GM23338 (cell line): Measurements from ENCODE around the gene TGM2. TPM values are rescaled to one million over a fixed set of nuclear protein-coding genes. Genes with fewer than 3 reads are reported as not detected.

Experiments
- ATAC-seq: fragments of 200-7000 bp; cut with Tn5 transposase; 3 replicates; pipeline ENCODE4 v1.9.1; 2020
- DNase-seq: peaks from one replicate; pipeline ENCODE4 v3.0.0-alpha.2; 2015; ENCODE audit warnings: low spot score
- H2AFZ ChIP-seq: fragments of 200-600 bp; sonication (generic); 2 replicates; pipeline ENCODE4 v1.8.0; 2016; ENCODE audit warnings: antibody characterized with exemption, mild to moderate bottlenecking, moderate library complexity
- H3F3A ChIP-seq: fragments of 200-600 bp; sonication (generic); replicated peaks from 2 replicates; pipeline ENCODE4 v1.8.0; 2017; ENCODE audit warnings: antibody characterized with exemption, mixed run types, low read depth
- H3K27ac ChIP-seq: fragments of 200-600 bp; sonication (generic); 2 replicates; pipeline ENCODE4 v1.6.1; 2016; ENCODE audit warnings: low read depth
- H3K27me3 ChIP-seq: fragments of 200-600 bp; sonication (generic); 2 replicates; pipeline ENCODE4 v1.8.0; 2016; ENCODE audit warnings: mild to moderate bottlenecking, mixed run types, moderate library complexity; ENCODE audit not compliant: insufficient read depth
- H3K36me3 ChIP-seq: fragments of 200-600 bp; sonication (generic); 2 replicates; pipeline ENCODE4 v1.8.0; 2016; ENCODE audit warnings: mild to moderate bottlenecking; ENCODE audit not compliant: insufficient read depth
- H3K4me1 ChIP-seq: fragments of 200-600 bp; sonication (generic); 2 replicates; pipeline ENCODE4 v1.8.0; 2016; ENCODE audit warnings: mild to moderate bottlenecking, moderate library complexity; ENCODE audit not compliant: insufficient read depth
- H3K4me2 ChIP-seq: fragments of 200-600 bp; sonication (generic); 2 replicates; pipeline ENCODE4 v1.7.1; 2017; ENCODE audit warnings: mixed run types
- H3K4me3 ChIP-seq: fragments of 200-600 bp; sonication (generic); 2 replicates; pipeline ENCODE4 v1.6.1; 2016; ENCODE audit warnings: mixed run types
- H3K79me2 ChIP-seq: fragments of 200-600 bp; sonication (generic); replicated peaks from 2 replicates; pipeline ENCODE4 v1.8.0; 2017; ENCODE audit warnings: mild to moderate bottlenecking; ENCODE audit not compliant: insufficient read depth
- H3K9me2 ChIP-seq: fragments of 200-600 bp; sonication (generic); 2 replicates; pipeline ENCODE4 v1.8.0; 2017; ENCODE audit not compliant: insufficient read depth
- H4K20me1 ChIP-seq: fragments of 200-600 bp; sonication (generic); replicated peaks from 2 replicates; pipeline ENCODE4 v1.8.0; 2017; ENCODE audit warnings: mild to moderate bottlenecking; ENCODE audit not compliant: insufficient read depth
- H3K27ac Mint-ChIP-seq: 2 replicates; pipeline ENCODE4 v1.8.0; 2020; ENCODE audit warnings: inconsistent platforms, mild to moderate bottlenecking, moderate library complexity, mixed read lengths
- H3K27me3 Mint-ChIP-seq: 3 replicates; pipeline ENCODE4 v1.8.0; 2022; ENCODE audit warnings: low read depth, mild to moderate bottlenecking, moderate library complexity, mixed read lengths, inconsistent platforms; ENCODE audit not compliant: insufficient read depth, poor library complexity
- H3K36me3 Mint-ChIP-seq: 3 replicates; pipeline ENCODE4 v1.8.0; 2021; ENCODE audit warnings: low read depth, mild to moderate bottlenecking, inconsistent platforms, moderate library complexity, mixed read lengths
- H3K4me1 Mint-ChIP-seq: 3 replicates; pipeline ENCODE4 v1.8.0; 2020; ENCODE audit warnings: mild to moderate bottlenecking, inconsistent platforms, mixed read lengths
- H3K4me3 Mint-ChIP-seq: 3 replicates; pipeline ENCODE4 v1.8.0; 2021; ENCODE audit warnings: moderate library complexity, mild to moderate bottlenecking, inconsistent platforms, mixed read lengths
- H3K9me3 Mint-ChIP-seq: 3 replicates; pipeline ENCODE4 v1.8.0; 2020; ENCODE audit warnings: moderate library complexity, mild to moderate bottlenecking, inconsistent platforms, mixed read lengths
- EZH2 ChIP-seq: fragments of 200-600 bp; sonication (generic); IDR thresholded peaks from one replicate; pipeline ENCODE4 v1.8.0; 2017; ENCODE audit warnings: antibody characterized with exemption, mild to moderate bottlenecking, low read depth; ENCODE audit not compliant: unreplicated experiment
- EZH2phosphoT487 ChIP-seq: fragments of 200-600 bp; sonication (generic); IDR thresholded peaks from one replicate; pipeline ENCODE4 v1.8.1; 2018; ENCODE audit warnings: antibody characterized with exemption; ENCODE audit not compliant: unreplicated experiment
- JUNB ChIP-seq: IDR thresholded peaks from one replicate; pipeline ENCODE4 v1.6.1; 2016; ENCODE audit warnings: antibody characterized with exemption; ENCODE audit not compliant: unreplicated experiment
- POLR2AphosphoS5 ChIP-seq: IDR thresholded peaks from 2 replicates; pipeline ENCODE4 v1.6.1; 2016; ENCODE audit warnings: antibody characterized with exemption, low read depth
- STAT1 ChIP-seq: IDR thresholded peaks from one replicate; pipeline ENCODE4 v1.6.1; 2016; ENCODE audit warnings: antibody characterized with exemption; ENCODE audit not compliant: unreplicated experiment
- polyA plus RNA-seq: library from polyadenylated mRNA; unstranded; fragments of >200 nt; fragmentation: Nextera tagmentation; extraction: Ambion mirVana; gene quantifications from 2 replicates; pipeline ENCODE4 v1.2.1, GENCODE V29; 2016
- total RNA-seq: library from RNA; depleted of rRNA; stranded (reverse); fragments of >200 nt; shearing (Covaris generic); gene quantifications from 2 replicates; pipeline ENCODE4 v1.2.3, GENCODE V29; 2014
- TF ChIP-seq, protein P1 (sequence below): IDR thresholded peaks from one replicate; pipeline ENCODE4 v1.6.1; 2018; ENCODE audit warnings: antibody characterized with exemption; ENCODE audit not compliant: unreplicated experiment
- TF ChIP-seq, protein P2 (sequence below): IDR thresholded peaks from 2 replicates; pipeline ENCODE4 v1.6.1; 2016; ENCODE audit warnings: antibody characterized with exemption
- TF ChIP-seq, protein P3 (sequence below), 2 experiments: fragments of 200-600 bp in 1 of 2; sonication (generic) in 1 of 2; conservative IDR thresholded peaks; 2 replicates each; pipeline versions ENCODE4 v1.5.1 to v1.6.1; 2016 to 2017; ENCODE audit warnings: antibody characterized with exemption in 2 of 2, low read depth in 2 of 2, mild to moderate bottlenecking in 2 of 2, moderate library complexity in 1 of 2

Gene TGM2
- total and polyA plus RNA-seq, 2 experiments from 2014 or later: 0.45 to 1.0 TPM

- TF ChIP-seq, protein P1, sequence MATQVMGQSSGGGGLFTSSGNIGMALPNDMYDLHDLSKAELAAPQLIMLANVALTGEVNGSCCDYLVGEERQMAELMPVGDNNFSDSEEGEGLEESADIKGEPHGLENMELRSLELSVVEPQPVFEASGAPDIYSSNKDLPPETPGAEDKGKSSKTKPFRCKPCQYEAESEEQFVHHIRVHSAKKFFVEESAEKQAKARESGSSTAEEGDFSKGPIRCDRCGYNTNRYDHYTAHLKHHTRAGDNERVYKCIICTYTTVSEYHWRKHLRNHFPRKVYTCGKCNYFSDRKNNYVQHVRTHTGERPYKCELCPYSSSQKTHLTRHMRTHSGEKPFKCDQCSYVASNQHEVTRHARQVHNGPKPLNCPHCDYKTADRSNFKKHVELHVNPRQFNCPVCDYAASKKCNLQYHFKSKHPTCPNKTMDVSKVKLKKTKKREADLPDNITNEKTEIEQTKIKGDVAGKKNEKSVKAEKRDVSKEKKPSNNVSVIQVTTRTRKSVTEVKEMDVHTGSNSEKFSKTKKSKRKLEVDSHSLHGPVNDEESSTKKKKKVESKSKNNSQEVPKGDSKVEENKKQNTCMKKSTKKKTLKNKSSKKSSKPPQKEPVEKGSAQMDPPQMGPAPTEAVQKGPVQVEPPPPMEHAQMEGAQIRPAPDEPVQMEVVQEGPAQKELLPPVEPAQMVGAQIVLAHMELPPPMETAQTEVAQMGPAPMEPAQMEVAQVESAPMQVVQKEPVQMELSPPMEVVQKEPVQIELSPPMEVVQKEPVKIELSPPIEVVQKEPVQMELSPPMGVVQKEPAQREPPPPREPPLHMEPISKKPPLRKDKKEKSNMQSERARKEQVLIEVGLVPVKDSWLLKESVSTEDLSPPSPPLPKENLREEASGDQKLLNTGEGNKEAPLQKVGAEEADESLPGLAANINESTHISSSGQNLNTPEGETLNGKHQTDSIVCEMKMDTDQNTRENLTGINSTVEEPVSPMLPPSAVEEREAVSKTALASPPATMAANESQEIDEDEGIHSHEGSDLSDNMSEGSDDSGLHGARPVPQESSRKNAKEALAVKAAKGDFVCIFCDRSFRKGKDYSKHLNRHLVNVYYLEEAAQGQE: no peak
- TF ChIP-seq EZH2phosphoT487 (no peak), STAT1 (no peak)
Observed at GRCh38 chr20:38159566-38159956, 5.5 kb downstream of the TGM2 start (continued).

DNA sequence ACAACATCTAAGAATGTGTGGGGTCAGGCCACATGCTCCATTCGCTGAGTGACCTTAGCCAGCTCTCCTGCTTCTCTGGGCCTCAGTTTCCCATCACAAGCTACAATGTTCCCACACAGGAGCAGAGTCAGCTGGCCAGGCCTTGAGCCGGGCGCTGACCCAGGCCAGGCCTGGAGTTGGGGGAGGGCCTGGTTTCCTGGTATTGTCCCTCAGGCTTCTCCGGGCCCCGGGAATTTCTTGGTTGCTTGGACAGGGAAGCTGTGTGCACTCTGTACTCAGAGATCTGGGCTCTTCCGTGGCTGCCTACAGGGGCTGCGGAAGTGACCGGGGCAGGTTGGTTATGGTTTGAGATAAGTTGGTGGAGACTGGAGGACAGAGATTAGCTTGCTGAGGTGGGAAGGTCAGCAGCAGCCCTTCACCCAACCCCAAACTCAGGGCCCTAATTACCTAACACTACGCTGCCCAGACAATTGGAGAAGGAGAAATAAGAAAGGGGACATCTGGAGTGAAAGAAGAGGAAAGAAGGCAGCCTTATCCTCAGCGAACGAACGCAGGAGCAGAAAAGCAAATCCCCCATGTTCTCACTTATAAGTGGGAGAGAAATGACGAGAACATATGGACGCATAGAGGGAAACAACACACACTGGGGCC is 6.2 kb downstream of the TGM2 start:
- no peak for DNase-seq
- Histone ChIP-seq H3K36me3 (no peaks in the 10 kb centered on the region), H3F3A (no peaks in the 10 kb centered on the region), H3K4me2 (no peak overlapping the region), H3K27me3 (no peaks in the 10 kb centered on the region), H3K4me3 (no peak overlapping the region), H3K27ac (no peak overlapping the region), H4K20me1 (no peaks in the 10 kb centered on the region; the same call in 1 of the 2 replicates), H2AFZ (no peak overlapping the region), H3K4me1 (no peaks in the 10 kb centered on the region; the same call in 1 of the 2 replicates), H3K9me2 (no peaks in the 10 kb centered on the region), H3K79me2 (no peaks in the 10 kb centered on the region)
- peaks cover 5% of the 10 kb centered on the region; the same call in 2 of the 3 replicates for H3K4me1 Mint-ChIP-seq
- H3K27me3 Mint-ChIP-seq: peaks cover 4% of the 10 kb centered on the region
- no peaks in the 10 kb centered on the region for H3K36me3 Mint-ChIP-seq
- no peaks in the 10 kb centered on the region for H3K9me3 Mint-ChIP-seq
- TF ChIP-seq EZH2phosphoT487: no peak
- no peak for TF ChIP-seq JUNB
- H3K4me3 Mint-ChIP-seq: no peak overlapping the region
- 0 out of 2 replicates have a peak overlapping the region, but pooled peaks have one; percentile 42 for H3K27ac Mint-ChIP-seq
- ATAC-seq: no peak

DNA sequence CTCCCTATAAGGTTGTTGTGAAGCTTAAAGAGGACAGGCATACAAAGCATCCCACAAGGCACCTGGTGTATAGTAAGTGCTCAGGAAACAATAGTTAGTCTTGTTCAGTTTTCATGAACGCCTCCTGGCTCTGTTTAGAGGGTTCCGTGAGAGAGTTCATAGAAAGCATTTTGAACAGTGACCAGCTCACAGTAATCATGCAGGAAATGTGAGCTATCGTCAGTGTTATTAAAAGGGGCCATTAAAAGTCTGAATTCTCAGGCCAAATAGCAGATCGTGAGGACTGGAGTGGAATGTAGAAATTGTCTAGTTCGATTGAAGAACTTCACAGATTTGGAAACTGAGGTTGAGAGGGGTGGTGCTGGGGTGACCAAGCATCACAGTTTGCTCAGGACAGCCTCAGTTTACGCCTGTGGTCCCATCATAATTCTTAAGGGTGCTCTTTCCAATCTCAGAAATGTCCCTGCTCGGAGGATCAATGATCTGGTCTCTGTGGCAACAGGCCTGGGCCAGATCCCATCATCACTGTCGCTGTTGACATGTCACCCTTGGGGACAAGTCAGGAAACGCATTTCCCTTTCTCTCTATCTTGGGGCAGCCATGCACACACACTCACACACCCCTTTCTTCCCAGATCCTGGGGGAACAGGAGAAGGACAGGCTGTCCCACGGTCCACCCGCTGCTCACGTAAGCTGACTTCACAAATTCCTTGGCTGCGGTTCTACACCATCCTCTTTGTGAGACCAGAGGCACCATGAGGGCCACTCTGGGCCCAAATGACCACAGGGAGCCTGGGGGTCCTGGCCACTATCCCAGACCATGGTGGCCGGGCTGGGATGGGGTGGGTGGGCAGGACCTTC is 7.2 kb downstream of the TGM2 start:
- Histone ChIP-seq H2AFZ (no peak overlapping the region), H3K79me2 (no peaks in the 10 kb centered on the region), H3K27me3 (no peaks in the 10 kb centered on the region), H3K9me2 (no peaks in the 10 kb centered on the region), H3K4me1 (no peaks in the 10 kb centered on the region; the same call in 1 of the 2 replicates), H3K4me2 (no peak overlapping the region), H3K36me3 (no peaks in the 10 kb centered on the region), H3F3A (no peaks in the 10 kb centered on the region), H3K27ac (no peak overlapping the region), H4K20me1 (no peaks in the 10 kb centered on the region; the same call in 1 of the 2 replicates), H3K4me3 (no peak overlapping the region)
- no peak overlapping the region for H3K4me3 Mint-ChIP-seq
- H3K27ac Mint-ChIP-seq: no peak overlapping the region
- H3K4me1 Mint-ChIP-seq: peaks cover 5% of the 10 kb centered on the region; the same call in 2 of the 3 replicates
- H3K27me3 Mint-ChIP-seq: peaks cover 6% of the 10 kb centered on the region
- H3K9me3 Mint-ChIP-seq: no peaks in the 10 kb centered on the region
- ATAC-seq (no peak), DNase-seq (no peak)
- no peaks in the 10 kb centered on the region for H3K36me3 Mint-ChIP-seq
- TF ChIP-seq JUNB: no peak
- TF ChIP-seq POLR2AphosphoS5: no peak
- TF ChIP-seq, protein P1: no peak
- TF ChIP-seq, protein P2, sequence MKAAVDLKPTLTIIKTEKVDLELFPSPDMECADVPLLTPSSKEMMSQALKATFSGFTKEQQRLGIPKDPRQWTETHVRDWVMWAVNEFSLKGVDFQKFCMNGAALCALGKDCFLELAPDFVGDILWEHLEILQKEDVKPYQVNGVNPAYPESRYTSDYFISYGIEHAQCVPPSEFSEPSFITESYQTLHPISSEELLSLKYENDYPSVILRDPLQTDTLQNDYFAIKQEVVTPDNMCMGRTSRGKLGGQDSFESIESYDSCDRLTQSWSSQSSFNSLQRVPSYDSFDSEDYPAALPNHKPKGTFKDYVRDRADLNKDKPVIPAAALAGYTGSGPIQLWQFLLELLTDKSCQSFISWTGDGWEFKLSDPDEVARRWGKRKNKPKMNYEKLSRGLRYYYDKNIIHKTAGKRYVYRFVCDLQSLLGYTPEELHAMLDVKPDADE: no peak
- TF ChIP-seq EZH2: no peak
- TF ChIP-seq, protein P3, sequence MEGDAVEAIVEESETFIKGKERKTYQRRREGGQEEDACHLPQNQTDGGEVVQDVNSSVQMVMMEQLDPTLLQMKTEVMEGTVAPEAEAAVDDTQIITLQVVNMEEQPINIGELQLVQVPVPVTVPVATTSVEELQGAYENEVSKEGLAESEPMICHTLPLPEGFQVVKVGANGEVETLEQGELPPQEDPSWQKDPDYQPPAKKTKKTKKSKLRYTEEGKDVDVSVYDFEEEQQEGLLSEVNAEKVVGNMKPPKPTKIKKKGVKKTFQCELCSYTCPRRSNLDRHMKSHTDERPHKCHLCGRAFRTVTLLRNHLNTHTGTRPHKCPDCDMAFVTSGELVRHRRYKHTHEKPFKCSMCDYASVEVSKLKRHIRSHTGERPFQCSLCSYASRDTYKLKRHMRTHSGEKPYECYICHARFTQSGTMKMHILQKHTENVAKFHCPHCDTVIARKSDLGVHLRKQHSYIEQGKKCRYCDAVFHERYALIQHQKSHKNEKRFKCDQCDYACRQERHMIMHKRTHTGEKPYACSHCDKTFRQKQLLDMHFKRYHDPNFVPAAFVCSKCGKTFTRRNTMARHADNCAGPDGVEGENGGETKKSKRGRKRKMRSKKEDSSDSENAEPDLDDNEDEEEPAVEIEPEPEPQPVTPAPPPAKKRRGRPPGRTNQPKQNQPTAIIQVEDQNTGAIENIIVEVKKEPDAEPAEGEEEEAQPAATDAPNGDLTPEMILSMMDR (conservative IDR thresholded peaks at IDR 0.05; ENCODE audit: low read depth in 2 of 2): no peak
